ENCODE results near the gene ZNF555. TPM values are rescaled to one million over a fixed set of nuclear protein-coding genes. Genes with fewer than 3 reads are reported as not detected.

The ZNF555 gene
- total and polyA plus RNA-seq, 10 of the 15 experiments (the other 5 are each of a cell fraction or from before 2014, with no cell fraction given), result 0.58 to 1.9 (median 1.2) TPM

GRCh38 chr19:2850256-2850925 is 9.1 kb downstream of the ZNF555 start (continued):
- TF ChIP-seq ZBTB4 (CRISPR knock-in tag; IDR thresholded peaks at IDR 0.05) (no peak), TCF7 (IDR thresholded peaks at IDR 0.05; ENCODE audit: borderline replicate concordance) (no peak), USF2 (IDR thresholded peaks at IDR 0.05; ENCODE audit: borderline replicate concordance, low read depth, low read length) (no peak)

GRCh38 chr19:2852598-2852997 is 11.3 kb downstream of the ZNF555 start:
- in situ Hi-C loops (cut with MboI), result no loop called here
- peaks cover 43% of the 10 kb centered on the region for H3K9me3 ChIP-seq (replicated peaks; ENCODE audit: control insufficient read depth, insufficient read depth, low read length)
- no peaks in the 10 kb centered on the region for H3K79me2 ChIP-seq (ENCODE audit: control insufficient read depth, insufficient read depth, low read length)
- no TSS peak for BruUV-seq (replicated peaks)
- TF ChIP-seq TARDBP (IDR thresholded peaks at IDR 0.05; ENCODE audit: borderline replicate concordance), result no peak
- TF ChIP-seq CBX5 (IDR thresholded peaks at IDR 0.05; ENCODE audit: low read depth), result 0 out of 2 replicates have a peak, but pooled peaks have one; percentile 24
- DNase-seq (ENCODE audit: low read depth, low spot score) (no peak), FAIRE-seq (no peak), ATAC-seq (no peak)
- WGBS (ENCODE audit: insufficient coverage, insufficient replicate concordance, low lambda C conversion rate, missing lambda C conversion rate), result over 99% methylated on average over 10 of the region's 10 CpGs
- no peak overlapping the region for H3K4me3 ChIP-seq
- no peak overlapping the region for H3K4me2 ChIP-seq (ENCODE audit: control insufficient read depth, insufficient read depth)
- peaks cover 6 to 13% of the 10 kb centered on the region in 2 experiments for H3K36me3 ChIP-seq (ENCODE audit: control insufficient read depth in 2 of 2, insufficient read depth in 2 of 2, low read length in 1 of 2)
- intact Hi-C loops (cut with micrococcal nuclease; ENCODE audit: unreplicated experiment), result no loop called here
- H2AFZ ChIP-seq (ENCODE audit: control insufficient read depth, low read depth, low read length), result no peak overlapping the region
- H4K20me1 ChIP-seq (ENCODE audit: control insufficient read depth, insufficient read depth), result no peaks in the 10 kb centered on the region
- RAD21 ChIA-PET (ENCODE audit: unreplicated experiment), result no interaction called here
- H3K27ac ChIP-seq (ENCODE audit: control insufficient read depth, insufficient read depth), result no peak overlapping the region
- no peaks in the 10 kb centered on the region for H3K27me3 ChIP-seq (replicated peaks in 1 of 2; ENCODE audit: control insufficient read depth in 2 of 2, insufficient read depth in 2 of 2, low read length in 1 of 2)
- POLR2A ChIA-PET, result no interaction called here
- H3K9ac ChIP-seq (ENCODE audit: control insufficient read depth, insufficient read depth, low read length), result no peak overlapping the region
- H3K4me1 ChIP-seq (ENCODE audit: control insufficient read depth, insufficient read depth, low read length), result no peaks in the 10 kb centered on the region
- CTCF ChIA-PET, result no interaction called here
- SMC1A ChIA-PET (ENCODE audit: uncharacterized antibody, unreplicated experiment), result no interaction called here
